Cerebellar cortex (tissue), 1 donor: ENCODE results near the gene LPCAT2.
"Not testable (repeated sequence)": the region's sequence is repeated elsewhere in the genome, so short reads cannot be mapped to it uniquely, and the experiment has no call there.

Source experiments
- DNase-seq: peaks from one replicate; pipeline ENCODE4 v3.0.0-alpha.2; 2015; ENCODE audit warnings: low spot score

The LPCAT2 gene

GRCh38 chr16:55605754-55606336 is 97.0 kb downstream of the LPCAT2 start:
- no peak for DNase-seq

DNA sequence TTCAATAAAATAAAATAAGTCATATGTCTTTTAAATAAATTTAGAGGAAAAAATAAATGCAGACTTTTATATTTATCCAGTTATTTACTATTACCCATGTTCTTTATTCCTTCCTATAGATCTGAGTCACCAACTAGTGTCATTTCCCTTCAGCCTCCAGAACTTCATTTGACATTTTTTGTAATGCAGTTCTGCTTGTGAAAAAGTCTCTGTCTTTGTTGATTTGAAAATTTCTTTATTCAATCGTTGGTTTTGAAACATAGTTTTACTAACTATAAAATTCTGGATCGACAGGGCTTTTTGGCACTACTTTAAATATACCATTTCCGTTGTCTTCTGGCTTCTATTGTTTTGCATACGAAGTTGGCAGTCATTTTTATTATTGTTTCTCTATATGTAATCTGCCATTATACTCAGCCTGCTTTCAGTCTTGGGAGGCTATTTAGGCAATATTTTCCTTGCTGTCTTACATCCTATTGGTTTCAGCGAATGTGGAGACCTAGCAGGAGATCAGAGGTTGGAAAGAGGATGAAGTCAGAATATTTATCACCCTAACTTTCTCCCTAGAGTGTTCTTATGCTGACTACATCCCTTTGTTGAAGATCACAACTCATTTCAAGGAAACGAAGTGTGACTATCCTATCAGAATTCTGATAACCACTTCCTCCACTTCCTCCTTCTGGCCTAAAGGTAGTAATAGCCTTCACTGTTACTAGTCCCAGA is 104.9 kb downstream of the LPCAT2 start:
- DNase-seq, result no peak

GRCh38 chr16:55615071-55615470 is 106.2 kb downstream of the LPCAT2 start:
- no peak for DNase-seq

- not testable (repeated sequence) for DNase-seq
These were observed 106.8 kb downstream of the LPCAT2 start for GRCh38 chr16:55615670-55616069.

GRCh38 chr16:55621771-55622170 is 112.9 kb downstream of the LPCAT2 start:
- no peak for DNase-seq

DNA sequence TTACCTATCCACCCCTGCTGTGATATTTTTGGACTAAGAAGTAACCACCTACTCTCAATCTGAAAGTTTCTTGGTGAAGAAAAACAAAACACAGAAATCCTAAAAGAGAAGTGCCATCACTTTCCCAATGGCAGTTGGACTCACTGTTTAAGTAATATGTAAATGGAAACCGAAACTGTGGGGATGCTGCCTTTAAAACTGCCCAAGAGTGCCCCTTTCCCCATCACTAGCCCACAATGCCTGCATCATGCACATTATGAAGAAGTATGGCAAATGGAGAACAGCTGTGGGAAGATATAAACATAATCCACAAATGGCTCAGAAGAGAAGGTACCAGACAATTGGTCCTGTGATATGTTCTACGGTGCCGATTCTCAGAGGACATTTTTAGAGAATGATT is 113.4 kb downstream of the LPCAT2 start:
- no peak for DNase-seq

DNA sequence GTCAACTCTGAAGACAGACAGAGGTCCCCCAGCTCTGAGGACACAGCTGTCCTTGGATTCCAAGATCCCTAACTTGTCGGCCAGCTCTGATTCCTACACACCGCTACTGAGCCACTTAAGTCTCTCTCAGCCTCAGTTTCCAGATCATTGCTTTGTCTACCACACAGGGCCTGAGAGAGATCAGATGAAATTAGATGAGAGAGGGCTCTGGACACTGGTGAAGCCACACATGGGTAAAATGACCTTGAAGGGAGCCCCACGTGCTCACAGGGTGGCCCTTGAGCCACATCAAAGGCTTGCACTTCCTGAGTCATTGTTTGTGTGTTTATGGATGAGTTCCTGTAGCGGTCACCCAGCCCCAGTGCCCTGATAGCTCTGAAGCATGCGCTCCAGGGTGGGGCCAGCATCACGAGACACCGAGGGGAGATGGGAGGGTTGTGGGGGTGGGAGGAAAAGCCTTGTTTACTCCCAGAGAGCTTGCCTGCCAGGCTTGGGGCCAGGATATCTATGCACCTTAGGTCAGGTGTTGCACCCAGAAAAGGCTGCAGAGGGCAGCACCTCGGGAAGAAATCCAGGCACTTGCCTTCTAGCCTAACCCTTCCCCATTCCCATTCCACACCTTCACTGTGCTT is 114.2 kb downstream of the LPCAT2 start:
- DNase-seq, result no peak

DNA sequence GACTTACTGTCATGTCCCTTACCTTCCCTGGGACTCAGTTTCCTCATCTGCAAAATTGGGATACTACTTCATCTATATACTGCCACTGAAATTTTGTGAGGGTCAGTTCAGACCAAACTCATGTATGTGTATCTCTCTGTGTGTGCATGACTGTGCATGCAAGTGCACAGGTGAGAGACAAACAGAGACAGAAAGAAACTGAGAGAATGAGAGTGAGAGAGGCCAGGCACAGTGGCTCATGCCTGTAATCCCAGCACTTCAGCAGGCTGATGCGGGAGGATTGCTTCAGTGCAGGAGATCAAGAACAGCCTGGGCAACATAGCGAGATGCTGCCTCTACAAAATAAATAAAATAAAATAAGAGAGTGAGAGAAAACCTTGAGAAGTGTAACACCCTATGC is 114.8 kb downstream of the LPCAT2 start:
- DNase-seq, result no peak

- DNase-seq, result no peak
These were observed 115.8 kb downstream of the LPCAT2 start for GRCh38 chr16:55624696-55625095.

DNA sequence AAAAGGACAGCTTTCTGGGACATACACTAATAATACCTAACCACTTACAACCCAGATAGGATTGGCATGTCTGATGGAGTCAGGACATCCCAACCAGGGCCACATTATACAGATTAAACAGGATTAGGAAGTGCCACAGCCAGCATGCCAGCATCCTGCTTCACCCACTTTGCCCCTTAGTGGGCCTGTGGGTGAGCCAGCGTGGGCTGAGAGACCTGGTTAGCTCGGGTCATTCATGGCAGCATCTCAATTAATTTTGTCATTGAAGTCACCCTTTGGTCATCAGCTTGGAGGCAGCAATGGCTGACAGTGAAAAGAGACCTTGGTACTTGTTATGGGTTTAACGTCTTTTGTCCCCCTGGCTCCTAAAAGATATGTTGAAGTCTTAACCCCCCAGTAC is 117.0 kb downstream of the LPCAT2 start:
- DNase-seq, result no peak

DNA sequence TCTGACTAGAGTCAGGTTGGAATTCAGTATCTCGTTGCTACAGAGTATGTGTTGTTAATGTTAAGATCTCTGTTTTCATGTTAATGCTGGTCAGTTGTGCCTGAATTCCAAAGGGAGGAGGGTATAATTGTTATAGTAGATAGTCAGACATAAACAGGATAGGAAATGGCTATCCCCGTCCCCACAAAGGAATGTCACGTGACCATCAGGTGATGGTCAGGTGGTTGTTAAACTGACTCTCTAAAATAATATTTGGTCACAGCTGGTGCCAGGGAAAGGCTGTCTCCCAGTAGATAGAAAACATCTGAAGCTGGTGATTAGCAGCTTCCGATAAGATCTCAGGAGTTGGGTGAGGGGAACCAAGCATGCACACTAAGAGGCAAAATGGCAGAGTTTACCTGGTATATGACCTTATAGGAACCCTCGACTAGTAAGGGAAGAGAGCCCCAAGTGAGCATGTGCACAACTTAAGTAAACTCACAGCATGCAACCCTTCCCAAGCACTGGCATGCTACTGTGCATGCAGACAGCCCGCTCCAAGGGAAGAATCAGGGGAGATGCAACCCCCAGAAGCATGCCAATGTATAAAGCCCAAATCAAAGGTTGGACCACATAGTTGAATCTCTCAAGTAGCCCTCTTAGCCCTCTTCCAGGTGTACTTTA is 119.6 kb downstream of the LPCAT2 start:
- DNase-seq, result no peak

DNA sequence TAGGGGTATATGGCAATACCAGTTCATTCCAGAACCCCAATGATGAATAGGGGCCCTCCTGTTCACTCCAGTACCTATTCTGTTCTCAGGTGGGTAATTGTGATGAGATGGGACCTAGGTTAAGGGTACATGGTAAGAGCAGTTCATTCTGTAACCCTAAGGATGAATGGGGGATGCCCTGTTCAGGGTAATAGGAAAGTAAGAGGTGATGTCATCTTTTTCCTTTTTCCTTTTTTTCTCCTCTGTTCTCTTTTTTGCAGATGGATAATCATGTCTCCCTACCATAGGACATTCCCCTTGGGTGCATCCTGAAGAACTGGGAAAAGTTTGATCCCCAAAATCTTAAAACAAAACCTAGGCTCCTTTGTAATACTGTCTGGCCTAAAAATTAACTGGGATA is 121.9 kb downstream of the LPCAT2 start:
- no peak for DNase-seq

- DNase-seq, result no peak
These were observed 123.4 kb downstream of the LPCAT2 start for GRCh38 chr16:55632259-55632658.

DNA sequence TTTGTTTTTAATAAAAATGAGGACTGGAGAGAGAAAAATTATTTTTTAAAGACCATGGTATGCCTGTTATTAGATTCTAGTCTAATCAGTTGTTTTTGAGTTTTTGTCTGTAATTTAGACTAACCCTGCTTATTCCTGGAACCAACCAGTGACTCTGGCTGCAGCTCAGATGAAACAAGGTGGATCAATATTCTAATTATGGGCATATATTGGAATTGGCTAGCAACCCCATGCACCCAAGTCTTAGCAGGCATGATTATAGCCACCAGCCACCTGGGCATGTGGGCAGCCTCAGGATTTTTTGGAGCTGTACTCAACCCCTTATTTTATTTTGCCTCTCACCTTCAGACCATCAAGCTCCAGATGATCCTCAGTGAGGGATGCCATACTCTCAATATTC is 125.3 kb downstream of the LPCAT2 start:
- DNase-seq, result no peak
